Urinary bladder (tissue), 4 donors: ENCODE results near the gene DEGS1. TPM values are rescaled to one million over a fixed set of nuclear protein-coding genes. Genes with fewer than 3 reads are reported as not detected.
"Not testable (repeated sequence)": the region's sequence is repeated elsewhere in the genome, so short reads cannot be mapped to it uniquely, and the experiment has no call there.

Experiments
- DNase-seq: peaks from one replicate; pipeline ENCODE4 v3.0.0-alpha.2; 2015; ENCODE audit errors: extremely low spot score
- H3K27ac ChIP-seq: one replicate; pipeline ENCODE4 v1.5.1; 2013; ENCODE audit warnings: low read depth, mild to moderate bottlenecking, moderate library complexity
- H3K36me3 ChIP-seq: one replicate; pipeline ENCODE4 v1.6.1; 2013; ENCODE audit warnings: mild to moderate bottlenecking, moderate library complexity; ENCODE audit not compliant: insufficient read depth
- H3K4me1 ChIP-seq: one replicate; pipeline ENCODE4 v1.6.1; 2013; ENCODE audit warnings: mild to moderate bottlenecking, moderate library complexity; ENCODE audit not compliant: insufficient read depth
- H3K4me3 ChIP-seq: one replicate; pipeline ENCODE4 v1.5.1; 2013; ENCODE audit warnings: low read depth, low read length
- WGBS: extraction: QIAGEN DNeasy Blood & Tissue Kit; methylation state at CpG from one replicate; pipeline ENCODE4 v1.1.7; 2013; 5-methylcytosine and 5-hydroxymethylcytosine counted together
- polyA plus RNA-seq: library from polyadenylated mRNA; stranded (reverse); fragments of 200-250 nt; gene quantifications from one replicate; pipeline ENCODE4 v1.2.3, GENCODE V29; 2013
- total RNA-seq: library from RNA; depleted of rRNA; stranded (reverse); fragments of >200 nt; gene quantifications from one replicate; pipeline ENCODE4 v1.2.3, GENCODE V29; 2014
- donor health status: healthy with polysubstance abuse.
- donor health status: healthy.

Gene DEGS1
- total and polyA plus RNA-seq, 2 donors, result 91.9 to 95.5 TPM

DNA sequence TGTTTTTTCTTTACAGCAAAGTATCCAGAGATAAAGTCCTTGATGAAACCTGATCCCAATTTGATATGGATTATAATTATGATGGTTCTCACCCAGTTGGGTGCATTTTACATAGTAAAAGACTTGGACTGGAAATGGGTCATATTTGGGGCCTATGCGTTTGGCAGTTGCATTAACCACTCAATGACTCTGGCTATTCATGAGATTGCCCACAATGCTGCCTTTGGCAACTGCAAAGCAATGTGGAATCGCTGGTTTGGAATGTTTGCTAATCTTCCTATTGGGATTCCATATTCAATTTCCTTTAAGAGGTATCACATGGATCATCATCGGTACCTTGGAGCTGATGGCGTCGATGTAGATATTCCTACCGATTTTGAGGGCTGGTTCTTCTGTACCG is 6.5 kb downstream of the DEGS1 start:
- Histone ChIP-seq H3K4me3 (no peak overlapping the region), H3K36me3 (peaks cover 1% of the 10 kb centered on the region), H3K4me1 (peaks cover 2% of the 10 kb centered on the region), H3K27ac (no peak overlapping the region)
- 95% methylated on average over 7 of the region's 7 CpGs for WGBS
- DNase-seq, result no peak

DNA sequence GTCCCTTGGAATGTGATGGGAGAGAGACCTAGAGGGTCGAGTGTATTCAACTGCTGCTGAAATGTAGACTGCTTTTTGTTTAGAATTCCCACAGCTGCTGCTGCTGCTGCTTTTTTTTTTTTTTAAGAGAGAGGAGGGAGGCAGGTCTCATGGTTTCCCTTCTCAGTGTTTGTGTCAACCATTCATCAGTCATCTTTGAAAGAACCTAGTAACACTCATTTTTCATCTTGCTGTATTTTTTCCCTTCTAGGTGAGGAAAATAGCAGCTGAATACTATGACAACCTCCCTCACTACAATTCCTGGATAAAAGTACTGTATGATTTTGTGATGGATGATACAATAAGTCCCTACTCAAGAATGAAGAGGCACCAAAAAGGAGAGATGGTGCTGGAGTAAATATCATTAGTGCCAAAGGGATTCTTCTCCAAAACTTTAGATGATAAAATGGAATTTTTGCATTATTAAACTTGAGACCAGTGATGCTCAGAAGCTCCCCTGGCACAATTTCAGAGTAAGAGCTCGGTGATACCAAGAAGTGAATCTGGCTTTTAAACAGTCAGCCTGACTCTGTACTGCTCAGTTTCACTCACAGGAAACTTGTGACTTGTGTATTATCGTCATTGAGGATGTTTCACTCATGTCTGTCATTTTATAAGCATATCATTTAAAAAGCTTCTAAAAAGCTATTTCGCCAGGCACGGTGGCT is 9.2 kb downstream of the DEGS1 start:
- 57% methylated on average over 5 of the region's 5 CpGs for WGBS
- peaks cover 1% of the 10 kb centered on the region for H3K36me3 ChIP-seq
- H3K27ac ChIP-seq, result no peak overlapping the region

GRCh38 chr1:224193319-224193966 is 10.4 kb downstream of the DEGS1 start:
- no peaks in the 10 kb centered on the region for H3K4me1 ChIP-seq
- no peak for DNase-seq
- no peak overlapping the region for H3K4me3 ChIP-seq
- peaks cover 1% of the 10 kb centered on the region for H3K36me3 ChIP-seq
- no peak overlapping the region for H3K27ac ChIP-seq
- WGBS, result 95% methylated on average over 8 of the region's 8 CpGs

More for the DNA sequence above, 9.2 kb downstream of the DEGS1 start:
- no peak for DNase-seq
- H3K4me1 ChIP-seq, result no peaks in the 10 kb centered on the region
- no peak overlapping the region for H3K4me3 ChIP-seq

- 62% methylated on average over 5 of the region's 5 CpGs for WGBS
- no peaks in the 10 kb centered on the region for H3K4me1 ChIP-seq
- no peak overlapping the region for H3K27ac ChIP-seq
- no peaks in the 10 kb centered on the region for H3K36me3 ChIP-seq
- H3K4me3 ChIP-seq, result no peak overlapping the region
- no peak for DNase-seq
Observed at GRCh38 chr1:224196813-224197600, 14.0 kb downstream of the DEGS1 start.

DNA sequence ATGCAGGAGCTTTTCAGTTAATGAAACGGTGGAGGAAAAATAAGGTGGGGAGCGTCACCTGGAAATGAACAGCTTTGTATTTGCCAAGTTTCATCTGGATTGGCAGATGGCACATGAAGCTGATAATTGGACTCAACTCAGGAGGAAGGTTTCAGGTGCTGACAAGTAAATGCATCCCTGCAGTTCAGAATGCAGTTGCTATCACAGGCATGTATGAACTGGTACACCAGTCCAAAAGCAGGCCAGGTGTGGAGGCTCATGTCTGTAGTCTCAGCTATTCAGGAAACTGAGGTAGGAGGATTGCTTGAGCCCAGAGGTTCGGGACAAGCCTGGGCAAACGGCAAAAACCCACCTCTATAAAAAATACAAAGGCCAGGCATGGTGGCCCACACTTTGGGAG is 15.5 kb downstream of the DEGS1 start:
- no peak overlapping the region for H3K4me3 ChIP-seq
- H3K36me3 ChIP-seq, result no peaks in the 10 kb centered on the region
- WGBS, result 88% methylated on average over 4 of the region's 4 CpGs
- H3K4me1 ChIP-seq, result no peaks in the 10 kb centered on the region
- no peak overlapping the region for H3K27ac ChIP-seq
- DNase-seq, result no peak

DNA sequence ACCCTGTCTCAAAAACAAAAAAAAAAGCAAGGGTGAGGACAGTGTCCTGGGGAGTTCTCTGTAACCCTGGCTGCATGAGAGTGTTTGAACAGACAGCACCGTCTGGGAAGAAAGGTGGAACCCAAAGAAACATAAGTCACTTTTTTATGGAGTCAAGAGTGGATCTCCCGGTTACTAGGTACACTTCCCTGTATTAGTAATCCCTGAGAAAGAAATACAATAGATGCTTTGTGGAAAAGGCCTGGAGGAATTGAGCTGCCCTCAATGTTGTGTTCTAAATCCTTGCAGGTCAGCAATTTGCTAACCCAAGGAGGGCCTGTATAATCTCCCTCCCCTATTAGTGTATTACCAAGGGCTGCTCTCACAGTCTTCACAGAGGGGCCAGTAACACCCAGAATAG is 16.6 kb downstream of the DEGS1 start:
- H3K4me3 ChIP-seq, result no peak overlapping the region
- no peaks in the 10 kb centered on the region for H3K36me3 ChIP-seq
- WGBS, result 71% methylated on average over 2 of the region's 2 CpGs
- no peak for DNase-seq
- peaks cover under 1% of the 10 kb centered on the region for H3K4me1 ChIP-seq
- H3K27ac ChIP-seq, result no peak overlapping the region

GRCh38 chr1:224201383-224201782 is 18.3 kb downstream of the DEGS1 start:
- Histone ChIP-seq H3K4me1 (peaks cover 2% of the 10 kb centered on the region), H3K36me3 (no peaks in the 10 kb centered on the region), H3K4me3 (no peak overlapping the region), H3K27ac (no peak overlapping the region)
- DNase-seq, result no peak
- WGBS, result 83% methylated on average over 5 of the region's 5 CpGs

DNA sequence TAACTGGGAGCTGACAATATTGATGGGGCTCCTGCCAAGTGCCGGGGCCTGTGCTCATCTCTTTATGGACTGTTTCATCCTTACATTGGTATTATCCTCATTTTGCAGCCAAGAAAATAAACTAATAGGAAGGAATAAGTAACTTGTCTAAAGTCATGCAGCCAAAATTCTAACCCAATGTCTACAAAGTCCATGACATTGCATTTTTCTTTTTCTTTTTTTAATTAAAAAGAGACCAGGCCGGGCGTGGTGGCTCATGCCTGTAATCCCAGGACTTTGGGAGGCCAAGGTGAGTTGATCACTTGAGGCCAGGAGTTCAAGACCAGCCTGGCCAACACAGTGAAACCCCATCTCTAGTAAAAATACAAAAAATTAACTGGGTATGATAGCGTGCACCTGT is 18.8 kb downstream of the DEGS1 start:
- H3K4me1 ChIP-seq, result peaks cover 2% of the 10 kb centered on the region
- no peaks in the 10 kb centered on the region for H3K36me3 ChIP-seq
- no peak overlapping the region for H3K27ac ChIP-seq
- 92% methylated on average over 4 of the region's 4 CpGs for WGBS
- DNase-seq, result no peak
- H3K4me3 ChIP-seq, result no peak overlapping the region

DNA sequence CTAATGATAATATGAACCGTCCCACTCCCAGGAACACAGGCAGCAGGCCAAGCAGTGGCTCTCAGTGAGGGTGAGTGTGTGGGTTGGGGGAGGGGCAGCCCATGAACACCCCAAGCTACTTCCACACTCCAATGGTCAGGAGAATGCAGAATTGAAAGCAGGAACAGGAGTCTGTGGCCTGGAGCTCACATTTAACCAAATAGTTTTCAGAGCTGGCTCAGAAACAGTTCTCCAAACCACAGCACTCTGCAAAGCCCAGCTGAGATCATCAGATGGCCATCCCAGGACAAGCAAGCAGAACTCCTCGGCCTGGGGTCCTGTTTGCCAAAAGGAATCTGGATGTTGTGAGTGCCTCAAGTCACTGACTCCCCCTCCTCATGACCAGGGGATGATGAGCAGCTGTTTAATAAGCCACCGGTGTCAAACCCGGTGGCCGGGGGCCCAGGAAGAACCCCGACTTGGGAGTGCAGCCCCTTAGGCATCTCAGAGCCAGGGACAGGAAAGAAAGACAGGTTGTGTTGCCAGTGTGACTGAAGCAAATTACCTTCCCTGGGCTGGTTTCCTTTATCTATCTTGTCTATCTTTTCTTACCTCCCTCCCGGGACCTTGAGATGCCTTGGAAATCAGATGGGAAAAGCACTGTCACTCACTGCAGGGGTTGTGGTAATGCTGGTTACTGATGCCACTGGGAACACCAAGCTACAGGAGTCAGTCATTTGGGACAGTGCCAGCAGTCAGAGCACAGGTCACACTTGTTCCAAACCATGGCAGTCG is 20.4 kb downstream of the DEGS1 start:
- 40% methylated on average over 8 of the region's 8 CpGs for WGBS
- H3K27ac ChIP-seq, result no peak overlapping the region
- no peak for DNase-seq

DNA sequence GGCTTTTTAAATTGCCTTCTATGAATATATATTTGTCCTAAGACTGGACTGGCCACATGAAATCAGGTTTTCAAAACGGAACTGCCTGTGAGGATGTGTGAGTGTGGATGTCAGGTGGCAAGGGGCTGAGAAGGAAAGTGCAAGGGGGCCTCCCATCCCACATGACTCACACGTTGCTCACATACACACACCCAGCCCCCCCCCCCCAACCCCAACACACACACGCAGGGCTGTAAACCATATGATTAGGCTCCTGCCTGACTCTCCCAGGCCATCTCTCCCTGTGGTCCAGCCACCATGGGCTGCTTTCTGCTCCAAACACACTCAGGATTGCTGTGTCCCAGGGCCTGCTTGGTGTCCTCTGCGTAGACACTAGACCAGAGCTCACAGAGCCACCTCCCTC is 22.4 kb downstream of the DEGS1 start:
- no peaks in the 10 kb centered on the region for H3K36me3 ChIP-seq
- H3K4me1 ChIP-seq, result peaks cover 2% of the 10 kb centered on the region
- no peak overlapping the region for H3K4me3 ChIP-seq
- WGBS, result 23% methylated on average over 4 of the region's 4 CpGs
- H3K27ac ChIP-seq, result no peak overlapping the region
- DNase-seq, result no peak

More for the DNA sequence above, 20.4 kb downstream of the DEGS1 start:
- peaks cover 2% of the 10 kb centered on the region for H3K4me1 ChIP-seq
- no peaks in the 10 kb centered on the region for H3K36me3 ChIP-seq
- H3K4me3 ChIP-seq, result no peak overlapping the region

GRCh38 chr1:224205931-224206538 is 23.0 kb downstream of the DEGS1 start:
- not testable (repeated sequence) for H3K36me3 ChIP-seq, H3K4me3 ChIP-seq, DNase-seq, H3K4me1 ChIP-seq, H3K27ac ChIP-seq
- WGBS, result 76% methylated on average over 10 of the region's 10 CpGs

- DNase-seq, result peak; percentile 39
- 28% methylated on average over 4 of the region's 4 CpGs for WGBS
- Histone ChIP-seq H3K4me1 (no peaks in the 10 kb centered on the region), H3K4me3 (no peak overlapping the region), H3K27ac (no peak overlapping the region), H3K36me3 (no peaks in the 10 kb centered on the region)
Observed at GRCh38 chr1:224211206-224211962, 28.3 kb downstream of the DEGS1 start.
